ENCODE measurements around the gene KCNJ16.

KCNJ16 gene

GRCh38 chr17:70166615-70167014 lies 91.6 kb downstream of the KCNJ16 start:
- Histone ChIP-seq H3K4me1 (ENCODE audit: insufficient read depth, low read length) (peaks cover 6% of the 10 kb centered on the region), H3K27ac (ENCODE audit: low read length) (no peak overlapping the region), H3K9ac (ENCODE audit: low read depth, low read length) (no peak overlapping the region), H3K27me3 (ENCODE audit: insufficient read depth, low read length) (peaks cover 45% of the 10 kb centered on the region), H3K4me3 (ENCODE audit: low read length) (no peak overlapping the region), H3K36me3 (ENCODE audit: insufficient read depth, low read depth, low read length) (no peaks in the 10 kb centered on the region), H3K9me3 (ENCODE audit: insufficient read depth, low read depth, low read length) (no peaks in the 10 kb centered on the region)

GRCh38 chr17:70168044-70168976 lies 93.3 kb downstream of the KCNJ16 start:
- H3K9me3 ChIP-seq (ENCODE audit: insufficient read depth, low read depth, low read length) = no peaks in the 10 kb centered on the region
- H3K27me3 ChIP-seq (ENCODE audit: insufficient read depth, low read length) = peaks cover 45% of the 10 kb centered on the region
- peak overlapping the region; percentile 83 for H3K4me3 ChIP-seq (ENCODE audit: low read length)
- H3K27ac ChIP-seq (ENCODE audit: low read length) = no peak overlapping the region
- peaks cover 8% of the 10 kb centered on the region for H3K4me1 ChIP-seq (ENCODE audit: insufficient read depth, low read length)
- no peaks in the 10 kb centered on the region for H3K36me3 ChIP-seq (ENCODE audit: insufficient read depth, low read depth, low read length)
- peak overlapping the region; percentile 40; the same call in 1 of the 2 replicates for H3K9ac ChIP-seq (ENCODE audit: low read depth, low read length)

- H3K27me3 ChIP-seq (ENCODE audit: insufficient read depth, low read length) = peaks cover 45% of the 10 kb centered on the region
- H3K27ac ChIP-seq (ENCODE audit: low read length) = no peak within 1 kb of the TSS
- peak within 1 kb of the TSS; percentile 83 for H3K4me3 ChIP-seq (ENCODE audit: low read length)
- H3K9ac ChIP-seq (ENCODE audit: low read depth, low read length) = peak within 1 kb of the TSS; percentile 40; the same call in 1 of the 2 replicates
- H3K36me3 ChIP-seq (ENCODE audit: insufficient read depth, low read depth, low read length) = no peaks in the 10 kb centered on the region
- no peaks in the 10 kb centered on the region for H3K9me3 ChIP-seq (ENCODE audit: insufficient read depth, low read depth, low read length)
- peaks cover 8% of the 10 kb centered on the region for H3K4me1 ChIP-seq (ENCODE audit: insufficient read depth, low read length)
Measured at GRCh38 chr17:70168977-70169708, 94.1 kb downstream of the KCNJ16 start, which contains the start of gene KCNJ2. KCNJ2 (plus strand) TSS chr17:70169532; CDS start chr17:70175040, 5,508 bp downstream.

GRCh38 chr17:70169709-70170597 lies 94.9 kb downstream of the KCNJ16 start:
- H3K27me3 ChIP-seq (ENCODE audit: insufficient read depth, low read length) = peaks cover 45% of the 10 kb centered on the region
- H3K9me3 ChIP-seq (ENCODE audit: insufficient read depth, low read depth, low read length) = no peaks in the 10 kb centered on the region
- no peak overlapping the region; the same call in 1 of the 2 replicates for H3K9ac ChIP-seq (ENCODE audit: low read depth, low read length)
- peak overlapping the region; percentile 83 for H3K4me3 ChIP-seq (ENCODE audit: low read length)
- no peak overlapping the region for H3K27ac ChIP-seq (ENCODE audit: low read length)
- peaks cover 8% of the 10 kb centered on the region for H3K4me1 ChIP-seq (ENCODE audit: insufficient read depth, low read length)
- no peaks in the 10 kb centered on the region for H3K36me3 ChIP-seq (ENCODE audit: insufficient read depth, low read depth, low read length)

DNA sequence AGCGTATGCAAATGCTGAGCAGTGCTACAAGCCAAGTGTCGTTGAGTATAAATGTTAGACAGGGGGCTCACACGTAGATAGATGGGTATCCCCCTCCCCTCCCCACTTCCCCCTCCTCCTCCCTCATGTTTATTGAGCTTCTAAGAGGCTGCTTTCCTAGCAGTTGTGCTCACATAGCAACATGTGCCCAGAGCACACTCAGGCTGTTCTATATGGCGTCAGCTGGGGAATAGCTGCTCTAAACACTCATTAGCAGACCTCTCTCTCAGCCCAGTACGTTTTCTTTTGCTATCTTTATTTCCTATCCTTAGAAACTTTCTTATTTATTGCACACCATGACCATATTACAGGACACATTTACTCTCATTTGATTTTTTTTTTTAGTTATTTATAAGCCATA lies 96.1 kb downstream of the KCNJ16 start:
- peak overlapping the region; percentile 83; the same call in 1 of the 2 replicates for H3K4me3 ChIP-seq (ENCODE audit: low read length)
- no peak overlapping the region for H3K9ac ChIP-seq (ENCODE audit: low read depth, low read length)
- peaks cover 8% of the 10 kb centered on the region for H3K4me1 ChIP-seq (ENCODE audit: insufficient read depth, low read length)
- H3K27me3 ChIP-seq (ENCODE audit: insufficient read depth, low read length) = peaks cover 45% of the 10 kb centered on the region
- no peak overlapping the region for H3K27ac ChIP-seq (ENCODE audit: low read length)
- no peaks in the 10 kb centered on the region for H3K36me3 ChIP-seq (ENCODE audit: insufficient read depth, low read depth, low read length)
- H3K9me3 ChIP-seq (ENCODE audit: insufficient read depth, low read depth, low read length) = no peaks in the 10 kb centered on the region

DNA sequence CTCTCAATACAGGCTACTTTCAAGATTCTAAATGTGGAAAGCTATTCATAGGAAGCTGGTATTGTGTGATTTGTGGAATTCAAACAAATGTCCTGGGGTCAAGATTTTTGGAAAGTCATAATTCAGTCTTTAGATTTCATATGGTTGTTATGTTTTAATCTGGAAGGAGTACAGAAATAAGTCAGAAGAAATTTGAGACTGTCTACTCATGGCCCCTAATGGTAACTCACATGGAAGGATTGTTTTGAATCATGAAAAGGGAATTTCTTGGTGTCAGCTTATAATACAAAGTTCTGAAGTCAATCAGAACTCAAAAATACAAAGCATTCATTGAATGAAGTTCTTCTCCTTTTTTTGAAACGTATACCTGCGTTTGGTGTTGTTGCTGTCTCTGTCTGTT lies 97.4 kb downstream of the KCNJ16 start:
- H3K4me1 ChIP-seq (ENCODE audit: insufficient read depth, low read length) = peaks cover 8% of the 10 kb centered on the region
- H3K4me3 ChIP-seq (ENCODE audit: low read length) = no peak overlapping the region

DNA sequence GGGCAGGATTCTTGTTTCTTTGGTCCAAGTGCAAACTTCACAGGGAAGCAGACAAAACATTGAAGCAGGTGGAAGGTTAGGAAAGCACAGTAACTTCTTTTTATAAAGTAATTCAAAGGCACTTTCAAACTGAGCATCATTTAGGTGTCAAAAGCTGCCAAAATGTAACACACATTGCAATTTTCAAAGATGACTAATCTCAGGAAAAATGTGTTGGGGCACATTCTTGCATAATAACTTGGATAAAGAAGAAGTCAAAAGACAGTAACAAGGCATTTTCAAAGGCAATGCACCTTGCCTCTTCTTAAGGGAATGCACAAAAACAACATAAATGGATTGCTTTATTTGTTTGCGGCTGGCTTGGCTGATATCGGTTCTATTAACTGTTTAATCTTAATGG lies 97.9 kb downstream of the KCNJ16 start:
- Histone ChIP-seq H3K9ac (ENCODE audit: low read depth, low read length) (no peak overlapping the region), H3K4me1 (ENCODE audit: insufficient read depth, low read length) (peaks cover 8% of the 10 kb centered on the region), H3K9me3 (ENCODE audit: insufficient read depth, low read depth, low read length) (no peaks in the 10 kb centered on the region), H3K27ac (ENCODE audit: low read length) (no peak overlapping the region), H3K27me3 (ENCODE audit: insufficient read depth, low read length) (peaks cover 31% of the 10 kb centered on the region), H3K36me3 (ENCODE audit: insufficient read depth, low read depth, low read length) (no peaks in the 10 kb centered on the region), H3K4me3 (ENCODE audit: low read length) (no peak overlapping the region)

More for the DNA sequence above, 97.4 kb downstream of the KCNJ16 start:
- no peaks in the 10 kb centered on the region for H3K36me3 ChIP-seq (ENCODE audit: insufficient read depth, low read depth, low read length)
- no peak overlapping the region for H3K27ac ChIP-seq (ENCODE audit: low read length)
- H3K9me3 ChIP-seq (ENCODE audit: insufficient read depth, low read depth, low read length) = no peaks in the 10 kb centered on the region
- no peak overlapping the region for H3K9ac ChIP-seq (ENCODE audit: low read depth, low read length)
- peaks cover 36% of the 10 kb centered on the region for H3K27me3 ChIP-seq (ENCODE audit: insufficient read depth, low read length)

GRCh38 chr17:70173681-70174080 lies 98.7 kb downstream of the KCNJ16 start:
- peaks cover 12% of the 10 kb centered on the region for H3K4me1 ChIP-seq (ENCODE audit: insufficient read depth, low read length)
- no peak overlapping the region for H3K9ac ChIP-seq (ENCODE audit: low read depth, low read length)
- no peak overlapping the region for H3K4me3 ChIP-seq (ENCODE audit: low read length)
- no peak overlapping the region for H3K27ac ChIP-seq (ENCODE audit: low read length)
- no peaks in the 10 kb centered on the region for H3K36me3 ChIP-seq (ENCODE audit: insufficient read depth, low read depth, low read length)
- H3K9me3 ChIP-seq (ENCODE audit: insufficient read depth, low read depth, low read length) = no peaks in the 10 kb centered on the region
- peaks cover 23% of the 10 kb centered on the region for H3K27me3 ChIP-seq (ENCODE audit: insufficient read depth, low read length)

DNA sequence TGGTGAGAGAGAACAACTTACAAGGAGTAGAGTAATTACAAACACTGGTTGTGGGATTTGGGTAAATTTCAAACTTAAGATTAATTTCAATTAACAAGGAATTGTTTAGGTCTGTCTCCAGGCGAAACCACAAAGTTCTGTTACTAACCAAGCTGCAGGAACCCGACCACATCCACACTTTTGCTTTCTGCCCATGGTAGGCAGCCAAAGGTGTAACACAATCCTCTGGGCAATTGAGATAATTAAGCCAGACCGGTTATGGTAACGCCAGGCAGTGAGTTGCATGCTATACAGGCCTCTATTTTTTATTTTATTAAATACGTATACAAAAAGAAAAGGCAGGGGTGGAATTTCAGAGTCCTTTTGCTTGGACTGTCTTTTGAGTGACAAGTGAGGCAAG lies 106.4 kb downstream of the KCNJ16 start:
- Histone ChIP-seq H3K4me3 (ENCODE audit: low read length) (no peak overlapping the region), H3K27me3 (ENCODE audit: insufficient read depth, low read length) (no peaks in the 10 kb centered on the region), H3K4me1 (ENCODE audit: insufficient read depth, low read length) (0 out of 2 replicates have a peak, but pooled peaks cover 4% of the 10 kb centered on the region), H3K9me3 (ENCODE audit: insufficient read depth, low read depth, low read length) (no peaks in the 10 kb centered on the region), H3K36me3 (ENCODE audit: insufficient read depth, low read depth, low read length) (no peaks in the 10 kb centered on the region), H3K9ac (ENCODE audit: low read depth, low read length) (no peak overlapping the region), H3K27ac (ENCODE audit: low read length) (no peak overlapping the region)

- Histone ChIP-seq H3K9ac (ENCODE audit: low read depth, low read length) (no peak overlapping the region), H3K4me1 (ENCODE audit: insufficient read depth, low read length) (0 out of 2 replicates have a peak, but pooled peaks cover 4% of the 10 kb centered on the region), H3K27me3 (ENCODE audit: insufficient read depth, low read length) (no peaks in the 10 kb centered on the region), H3K27ac (ENCODE audit: low read length) (no peak overlapping the region), H3K36me3 (ENCODE audit: insufficient read depth, low read depth, low read length) (no peaks in the 10 kb centered on the region), H3K9me3 (ENCODE audit: insufficient read depth, low read depth, low read length) (no peaks in the 10 kb centered on the region), H3K4me3 (ENCODE audit: low read length) (no peak overlapping the region)
Measured at GRCh38 chr17:70181866-70182265, 106.8 kb downstream of the KCNJ16 start.

GRCh38 chr17:70183508-70183907 lies 108.5 kb downstream of the KCNJ16 start:
- no peak overlapping the region for H3K9ac ChIP-seq (ENCODE audit: low read depth, low read length)
- no peaks in the 10 kb centered on the region for H3K9me3 ChIP-seq (ENCODE audit: insufficient read depth, low read depth, low read length)
- H3K4me1 ChIP-seq (ENCODE audit: insufficient read depth, low read length) = no peaks in the 10 kb centered on the region
- H3K36me3 ChIP-seq (ENCODE audit: insufficient read depth, low read depth, low read length) = no peaks in the 10 kb centered on the region
- no peak overlapping the region for H3K4me3 ChIP-seq (ENCODE audit: low read length)
- no peaks in the 10 kb centered on the region for H3K27me3 ChIP-seq (ENCODE audit: insufficient read depth, low read length)
- H3K27ac ChIP-seq (ENCODE audit: low read length) = no peak overlapping the region
